Neural crest cell (in vitro differentiated cells): Measurements from ENCODE around the gene TNNC2. TPM values are rescaled to one million over a fixed set of nuclear protein-coding genes. Genes with fewer than 3 reads are reported as not detected.
"Not testable (repeated sequence)": the region's sequence is repeated elsewhere in the genome, so short reads cannot be mapped to it uniquely, and the experiment has no call there.

Experiments
- DNase-seq: peaks from one replicate; pipeline ENCODE4 v3.0.0; 2021; ENCODE audit warnings: low read depth, mixed read lengths, low spot score
- H3K27ac Mint-ChIP-seq: one replicate; pipeline ENCODE4 v1.8.0; 2021; ENCODE audit warnings: mild to moderate bottlenecking, mixed read lengths; ENCODE audit not compliant: unreplicated experiment
- H3K27me3 Mint-ChIP-seq: 2 replicates; pipeline ENCODE4 v1.8.0; 2021; ENCODE audit warnings: low read depth, mild to moderate bottlenecking, mixed read lengths
- H3K36me3 Mint-ChIP-seq: 2 replicates; pipeline ENCODE4 v1.8.0; 2021; ENCODE audit warnings: low read depth, mild to moderate bottlenecking, mixed read lengths
- H3K4me1 Mint-ChIP-seq: 2 replicates; pipeline ENCODE4 v1.8.0; 2021; ENCODE audit warnings: mixed read lengths
- H3K4me3 Mint-ChIP-seq: one replicate; pipeline ENCODE4 v1.8.0; 2021; ENCODE audit warnings: mild to moderate bottlenecking, mixed read lengths
- H3K9me3 Mint-ChIP-seq: 2 replicates; pipeline ENCODE4 v1.8.0; 2021; ENCODE audit warnings: mixed read lengths
- CTCF ChIP-seq: fragments of 200-600 bp; sonication (generic); conservative IDR thresholded peaks from 2 replicates; pipeline ENCODE4 v1.5.0; 2021; ENCODE audit warnings: antibody characterized with exemption, mild to moderate bottlenecking
- long read RNA-seq: library from polyadenylated mRNA; unstranded; transcript quantifications from one replicate; pipeline ENCODE4 v2.0.0, GENCODE V29; 2020
- total RNA-seq: library from RNA; stranded (reverse); gene quantifications from 2 replicates; pipeline ENCODE4 v1.2.1, GENCODE V29; 2021

The TNNC2 gene
- total RNA-seq: not detected in 2 replicates
- long read RNA-seq: 0 reads

DNA sequence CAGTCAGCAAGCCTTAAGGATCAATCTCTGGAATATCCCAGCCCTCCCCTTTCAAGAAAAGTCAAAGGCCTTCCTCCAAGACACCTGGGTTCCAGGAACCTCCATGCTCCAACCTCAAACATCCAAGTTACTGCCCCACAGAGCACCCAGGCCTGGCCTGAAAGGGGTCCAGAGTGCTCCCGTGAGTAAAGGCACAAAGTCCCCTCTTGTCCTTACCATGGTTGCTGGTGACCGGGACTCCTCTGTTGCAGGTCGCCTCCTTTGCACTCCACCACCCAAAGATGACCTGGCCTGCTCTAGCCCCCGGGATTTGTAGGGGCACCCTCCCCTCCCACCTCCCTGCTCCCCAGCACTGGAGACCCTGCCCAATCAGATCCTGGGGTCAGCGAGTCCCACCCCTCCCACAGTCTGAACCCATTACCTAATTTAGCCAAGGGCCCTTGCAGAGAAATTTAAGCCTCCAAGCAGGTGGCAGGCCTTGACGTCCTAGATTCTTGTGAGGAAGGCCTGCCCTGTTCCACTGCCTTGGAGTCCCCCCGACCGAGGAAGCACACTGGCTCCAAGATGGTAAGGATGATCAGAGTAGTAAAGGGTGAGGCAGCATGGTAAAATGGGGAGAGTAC is at the start of gene TNNC2:
Gene TNNC2, minus strand, starts transcription at position 283 of the 623 bp plus-strand sequence. Its CDS starts 64 bp downstream, at position 219.
- Mint-ChIP-seq H3K4me1 (peaks cover 10% of the 10 kb centered on the region), H3K27me3 (peaks cover 21% of the 10 kb centered on the region), H3K36me3 (no peaks in the 10 kb centered on the region), H3K27ac (peak within 1 kb of the TSS; percentile 67), H3K9me3 (no peaks in the 10 kb centered on the region), H3K4me3 (no peak within 1 kb of the TSS)
- TF ChIP-seq CTCF: no peak
- no peak for DNase-seq

- Mint-ChIP-seq H3K27me3 (no peaks in the 10 kb centered on the region), H3K36me3 (peaks cover 3% of the 10 kb centered on the region), H3K4me1 (peaks cover 12% of the 10 kb centered on the region), H3K4me3 (peak overlapping the region; percentile 31), H3K9me3 (peaks cover 4% of the 10 kb centered on the region), H3K27ac (peak overlapping the region; percentile 8)
- no peak for TF ChIP-seq CTCF
- no peak for DNase-seq
Observed at GRCh38 chr20:45874576-45874975, 47.5 kb upstream of the TNNC2 start.

DNA sequence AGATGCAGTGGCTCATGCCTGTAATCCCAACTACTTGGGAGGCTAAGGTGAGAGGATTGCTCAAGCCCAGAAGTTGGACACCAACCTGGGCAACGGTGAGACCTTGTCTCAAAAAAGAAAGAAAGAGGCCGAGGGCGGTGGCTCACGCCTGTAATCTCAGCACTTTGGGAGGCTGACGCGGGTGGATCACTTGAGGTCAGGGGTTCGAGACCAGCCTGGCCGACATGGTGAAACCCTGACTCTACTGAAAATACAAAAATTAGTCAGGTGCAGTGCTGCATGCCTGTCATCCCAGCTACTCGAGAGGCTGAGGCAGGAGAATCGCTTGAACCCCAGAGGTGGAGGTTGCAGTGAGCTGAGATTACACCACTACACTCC is 47.0 kb upstream of the TNNC2 start:
- not testable (repeated sequence) for H3K9me3 Mint-ChIP-seq, DNase-seq, H3K27me3 Mint-ChIP-seq, H3K4me3 Mint-ChIP-seq, H3K27ac Mint-ChIP-seq, H3K36me3 Mint-ChIP-seq
- H3K4me1 Mint-ChIP-seq: peaks cover 12% of the 10 kb centered on the region

GRCh38 chr20:45873409-45874103 is 46.4 kb upstream of the TNNC2 start:
- Mint-ChIP-seq H3K4me3 (no peak overlapping the region), H3K36me3 (peaks cover 3% of the 10 kb centered on the region), H3K27ac (no peak overlapping the region), H3K4me1 (peaks cover 12% of the 10 kb centered on the region), H3K27me3 (no peaks in the 10 kb centered on the region), H3K9me3 (peaks cover 4% of the 10 kb centered on the region)
- no peak for DNase-seq
- no peak for TF ChIP-seq CTCF

GRCh38 chr20:45872626-45873025 is 45.5 kb upstream of the TNNC2 start:
- peaks cover 4% of the 10 kb centered on the region for H3K9me3 Mint-ChIP-seq
- H3K36me3 Mint-ChIP-seq: peaks cover 3% of the 10 kb centered on the region
- H3K4me3 Mint-ChIP-seq: no peak overlapping the region
- no peaks in the 10 kb centered on the region for H3K27me3 Mint-ChIP-seq
- no peak for TF ChIP-seq CTCF
- no peak for DNase-seq
- H3K4me1 Mint-ChIP-seq: peaks cover 12% of the 10 kb centered on the region
- no peak overlapping the region for H3K27ac Mint-ChIP-seq

GRCh38 chr20:45867819-45868176 is 40.7 kb upstream of the TNNC2 start:
- Mint-ChIP-seq H3K27ac (no peak overlapping the region), H3K4me1 (no peaks in the 10 kb centered on the region), H3K36me3 (no peaks in the 10 kb centered on the region), H3K4me3 (no peak overlapping the region), H3K27me3 (no peaks in the 10 kb centered on the region), H3K9me3 (no peaks in the 10 kb centered on the region)
- no peak for DNase-seq
- no peak for TF ChIP-seq CTCF
